Activated effector memory CD4-positive, alpha-beta T cell treated with Interleukin-2 at 50 U/mL for 16 hours (primary cell): ENCODE data around the gene WDR93.
"Not testable (repeated sequence)": the region's sequence is repeated elsewhere in the genome, so short reads cannot be mapped to it uniquely, and the experiment has no call there.

Experiments
- DNase-seq: peaks from one replicate; pipeline ENCODE4 v3.0.0-alpha.2; 2020

WDR93 gene

DNA sequence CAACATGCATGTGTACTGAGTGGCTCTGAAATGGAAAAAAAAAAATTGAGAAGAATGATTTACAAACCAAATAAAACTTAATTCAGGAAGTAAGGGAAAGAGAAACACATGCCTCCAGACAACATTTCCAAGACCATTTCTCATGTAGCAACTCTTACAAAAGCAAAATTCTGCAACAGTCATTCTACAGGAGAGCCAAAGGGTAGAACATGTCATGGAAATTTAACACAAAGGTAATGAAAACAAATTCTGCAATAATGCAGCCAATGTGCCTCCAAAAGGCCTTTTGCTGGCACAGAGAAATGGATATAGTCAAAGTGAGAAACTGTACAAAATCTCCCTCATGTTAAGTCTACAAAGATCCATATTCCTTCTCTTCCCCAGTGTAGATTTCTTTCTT is 4.1 kb upstream of the WDR93 start:
- no peak for DNase-seq

DNA sequence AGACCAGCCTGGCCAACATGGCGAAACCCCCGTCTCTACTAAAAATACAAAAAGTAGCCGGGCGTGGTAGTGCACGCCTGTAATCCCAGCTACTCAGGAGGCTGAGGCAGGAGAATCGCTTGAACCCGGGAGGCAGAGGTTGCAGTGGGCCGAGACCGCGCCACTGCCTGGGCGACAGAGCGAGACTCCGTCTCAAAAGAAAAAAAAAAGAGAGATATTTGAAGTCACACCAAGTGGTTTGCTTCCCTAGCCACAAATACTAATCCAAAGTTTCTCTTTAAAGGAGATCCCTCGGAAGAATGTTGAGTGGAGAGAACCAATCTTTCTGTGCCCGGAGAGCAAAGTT is 708 bp upstream of the WDR93 start:
- not testable (repeated sequence) for DNase-seq

DNA sequence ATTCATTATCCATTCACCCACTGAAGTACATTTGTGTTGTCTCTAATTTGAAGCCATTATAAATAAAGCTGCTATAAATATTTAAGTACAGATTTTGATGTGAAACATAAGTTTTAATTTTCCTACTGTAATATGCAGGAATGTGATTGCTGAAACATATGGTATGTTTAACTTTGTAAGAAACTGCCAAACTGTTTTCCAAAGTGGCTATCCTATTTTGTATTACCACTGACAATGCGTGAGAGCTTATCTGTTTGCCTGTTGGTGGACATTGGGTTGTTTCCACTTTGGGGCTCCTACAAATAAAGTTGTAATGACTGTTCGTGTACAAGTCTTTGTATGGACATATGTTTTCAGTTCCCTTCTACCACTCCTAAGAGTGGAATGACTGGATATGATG is 2.5 kb downstream of the WDR93 start:
- DNase-seq: no peak

DNA sequence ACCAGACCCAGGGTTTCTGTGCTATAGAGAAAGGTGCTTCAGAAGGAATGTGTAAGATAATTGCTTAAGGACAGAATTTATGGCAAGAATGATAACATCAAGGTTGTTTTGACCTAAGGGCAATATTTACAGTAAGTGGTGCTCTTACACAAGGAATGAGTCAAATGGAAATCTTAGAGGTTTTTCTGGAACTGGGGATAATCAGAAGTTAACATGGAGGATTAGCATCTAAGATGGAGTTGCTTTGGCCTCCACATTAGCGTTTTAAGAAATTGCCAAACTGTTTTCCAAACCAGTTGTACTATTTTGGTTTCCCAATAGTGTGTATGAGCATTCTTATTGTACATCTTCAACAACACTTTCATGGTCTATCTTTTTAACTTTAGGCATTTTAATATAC is 3.1 kb downstream of the WDR93 start:
- DNase-seq: no peak

DNA sequence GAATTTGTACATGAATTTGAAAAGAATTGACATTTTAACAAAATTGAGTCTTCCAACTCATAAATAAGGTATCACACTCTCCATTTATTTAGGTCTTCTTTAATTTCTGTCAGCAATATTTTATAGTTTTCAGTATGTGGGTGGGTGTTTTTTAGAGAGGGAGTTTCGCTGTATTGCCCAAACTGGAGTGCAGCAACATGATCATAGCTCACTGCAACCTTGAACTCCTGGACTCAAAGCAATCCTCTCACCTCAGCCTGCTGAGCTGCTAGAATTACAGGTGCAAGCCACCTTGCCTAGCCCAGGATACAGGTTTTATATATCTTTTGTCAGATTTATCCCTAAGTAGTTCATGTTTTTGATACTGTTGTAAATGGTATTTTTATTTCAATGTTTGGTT is 4.6 kb downstream of the WDR93 start:
- no peak for DNase-seq

DNA sequence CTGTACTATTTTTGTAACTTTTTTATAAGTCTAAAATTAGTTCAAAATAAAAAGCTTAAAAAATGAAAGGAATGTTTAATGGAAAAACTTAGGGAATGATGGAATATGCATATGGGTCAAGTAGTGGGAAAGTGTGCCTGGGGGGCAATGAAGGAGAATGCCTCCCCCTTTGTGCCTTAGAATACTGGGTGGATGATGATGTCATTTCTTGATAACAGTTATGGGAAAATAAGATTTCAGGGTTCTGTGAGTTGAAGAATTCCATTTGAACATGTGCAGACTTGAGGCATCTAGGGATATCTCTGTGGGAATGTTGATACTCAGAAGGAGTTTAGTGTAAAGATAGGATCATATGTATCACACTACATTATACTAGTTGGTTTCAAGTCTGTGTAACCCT is 13.8 kb downstream of the WDR93 start:
- DNase-seq: no peak

DNA sequence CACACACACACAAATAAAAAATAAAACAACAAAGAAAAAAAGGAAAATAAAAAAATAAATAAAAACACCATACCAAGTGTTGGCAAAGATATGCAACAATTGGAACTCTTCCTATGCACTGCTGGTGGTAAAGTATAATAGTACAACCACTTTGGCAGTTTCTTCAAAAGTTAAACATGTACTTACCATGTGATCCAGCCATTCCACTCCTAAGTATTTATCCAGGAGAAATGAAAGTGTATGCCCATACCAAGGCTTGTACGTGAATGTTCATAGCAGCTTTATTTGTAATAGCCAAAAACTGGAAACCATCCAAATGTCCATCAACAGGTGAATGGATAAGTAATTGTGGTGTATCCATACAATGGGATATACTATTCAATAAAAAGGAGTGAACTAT is 17.0 kb downstream of the WDR93 start:
- DNase-seq: no peak

DNA sequence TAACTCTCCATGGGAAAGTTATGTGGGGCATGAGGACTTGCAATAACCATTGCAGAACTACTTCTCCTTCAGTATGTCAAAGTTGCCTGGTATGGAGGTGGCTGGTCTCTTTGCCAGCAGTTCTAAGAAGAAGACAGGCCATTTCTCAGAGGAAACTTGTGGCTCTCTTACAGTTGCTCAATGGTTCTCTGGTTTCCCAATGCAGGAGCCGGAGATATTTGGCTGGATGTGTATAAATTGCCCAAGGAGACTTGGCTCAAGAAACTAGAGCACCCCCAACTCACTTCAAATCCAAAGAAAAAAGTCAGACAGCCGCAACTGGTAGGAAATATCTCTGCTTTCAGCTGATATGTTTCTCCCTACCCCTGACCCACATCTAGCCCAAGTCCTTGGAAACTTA is 24.2 kb downstream of the WDR93 start:
- no peak for DNase-seq

DNA sequence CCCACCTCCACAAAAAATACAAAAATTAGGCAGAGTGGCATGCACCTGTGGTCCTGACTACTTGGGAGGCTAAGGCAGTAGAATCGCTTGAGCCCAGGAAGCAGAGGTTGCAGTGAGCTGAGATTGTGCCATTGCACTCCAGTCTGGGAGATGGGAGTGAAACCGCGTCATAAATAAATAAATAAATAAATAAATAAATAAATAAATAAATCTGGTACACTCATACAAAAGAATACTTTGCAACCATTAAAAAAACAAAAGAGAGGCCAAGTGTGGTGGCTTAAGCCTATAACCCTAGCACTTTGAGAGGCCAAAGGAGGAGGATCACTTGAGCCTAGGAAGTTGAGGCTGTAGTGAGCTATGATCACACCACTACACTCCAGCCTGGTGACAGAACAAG is 32.4 kb downstream of the WDR93 start:
- DNase-seq: no peak

DNA sequence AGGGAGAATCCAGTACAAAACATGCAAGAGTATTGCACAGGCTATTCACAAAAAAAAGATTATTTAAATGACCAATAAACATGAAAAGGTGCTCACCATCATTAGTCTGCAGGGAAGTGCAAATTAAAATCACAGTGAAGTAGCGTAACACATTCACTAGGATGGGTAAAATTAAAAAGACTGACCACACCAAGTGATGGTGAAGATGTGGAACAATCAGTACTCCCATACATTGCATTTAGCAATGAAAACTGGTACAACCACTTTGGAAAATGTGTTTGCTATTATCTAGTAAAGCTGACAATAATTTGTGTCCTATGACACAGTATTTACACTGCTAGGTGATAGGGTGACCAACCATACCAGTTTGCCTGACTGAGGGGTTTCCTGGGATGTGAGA is 34.0 kb downstream of the WDR93 start:
- DNase-seq: no peak

DNA sequence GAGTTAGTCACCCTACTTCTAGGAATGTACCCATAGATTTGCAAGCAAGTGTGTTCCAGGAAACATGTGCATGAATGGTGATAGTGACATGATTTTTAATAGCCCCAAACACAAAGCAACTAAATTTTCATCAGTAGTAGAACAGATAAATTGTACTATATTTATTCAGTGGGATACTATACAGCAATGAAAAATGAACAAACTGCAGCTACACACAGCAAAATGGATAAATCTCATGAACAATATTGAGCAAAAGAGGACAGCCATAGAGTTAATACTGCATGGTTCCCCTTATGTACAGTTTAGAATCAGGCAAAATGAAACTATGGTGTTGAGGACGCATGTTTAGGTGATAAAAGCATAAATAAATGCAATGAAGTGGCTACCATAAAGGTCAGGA is 34.5 kb downstream of the WDR93 start:
- no peak for DNase-seq

DNA sequence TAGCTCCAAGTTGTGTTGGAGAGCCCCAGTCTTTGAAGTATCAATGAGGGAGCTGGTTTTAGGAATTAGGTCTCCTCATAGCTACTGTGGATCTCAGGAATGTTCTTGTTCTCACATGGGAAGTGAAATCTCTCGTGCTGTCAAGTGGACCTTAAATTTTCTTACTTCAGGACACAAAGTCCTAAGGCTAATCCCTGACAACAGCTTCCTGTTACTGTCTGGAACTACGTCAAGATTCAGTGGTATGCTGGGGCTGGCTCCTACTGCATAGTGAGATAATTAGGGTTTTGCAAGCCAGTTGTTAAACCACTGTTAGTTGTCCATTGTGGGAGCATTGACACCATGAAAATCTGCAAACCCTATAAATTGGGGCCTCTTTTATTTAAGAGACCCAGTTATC is 37.6 kb downstream of the WDR93 start:
- DNase-seq: no peak

DNA sequence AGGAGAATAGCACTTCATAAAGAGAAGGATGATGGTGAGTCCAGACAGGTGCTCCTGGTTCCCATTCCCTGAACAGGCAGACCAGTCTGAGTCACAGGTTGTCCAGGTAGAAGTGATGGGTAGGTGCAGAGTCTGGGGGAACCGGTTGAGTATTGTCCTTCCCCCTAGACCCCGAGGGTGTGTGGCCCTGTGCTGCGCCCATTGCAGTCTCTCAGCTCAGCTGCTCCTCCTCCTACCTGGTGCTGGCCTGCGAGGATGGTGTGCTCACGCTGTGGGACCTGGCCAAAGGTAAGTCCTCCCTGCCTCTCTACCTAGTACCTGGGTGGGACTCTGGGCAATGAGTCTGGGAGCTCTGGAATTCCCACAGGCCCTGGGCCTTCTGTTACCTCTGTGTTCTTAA is 40.7 kb downstream of the WDR93 start:
- DNase-seq: no peak

DNA sequence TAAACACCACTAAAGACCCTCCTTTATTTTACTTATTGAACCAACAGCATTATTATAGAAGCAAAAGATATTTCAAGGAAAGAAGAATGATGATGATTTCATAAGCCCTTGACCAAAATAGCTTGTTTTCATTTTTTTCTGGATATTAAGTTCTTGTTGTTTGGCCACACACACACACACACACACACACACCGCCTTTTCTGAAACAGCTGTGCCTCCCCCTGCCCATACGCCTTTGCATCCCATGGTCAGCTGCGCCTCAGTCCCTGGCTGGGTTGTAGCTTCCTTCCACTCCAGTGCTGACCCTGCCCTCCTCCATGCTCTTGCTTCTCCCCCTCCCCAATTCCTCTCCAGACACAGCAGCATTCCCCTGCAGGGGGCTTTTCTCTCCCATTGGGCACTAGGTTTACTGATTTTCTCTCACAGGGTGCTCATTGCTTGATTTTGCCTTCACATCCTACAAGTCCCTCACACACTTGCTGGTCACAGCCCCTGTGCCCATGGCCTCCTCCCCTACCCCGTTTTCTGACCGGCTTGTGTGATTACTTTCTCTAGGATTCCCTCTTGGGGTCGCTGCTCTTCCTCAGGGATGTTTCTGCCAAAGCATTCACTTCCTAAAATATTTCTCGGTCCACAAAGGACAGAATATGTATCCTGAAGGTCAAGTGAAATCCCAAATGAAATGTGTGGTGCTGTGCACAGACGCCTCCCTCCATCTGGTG is 42.0 kb downstream of the WDR93 start:
- DNase-seq: no peak

DNA sequence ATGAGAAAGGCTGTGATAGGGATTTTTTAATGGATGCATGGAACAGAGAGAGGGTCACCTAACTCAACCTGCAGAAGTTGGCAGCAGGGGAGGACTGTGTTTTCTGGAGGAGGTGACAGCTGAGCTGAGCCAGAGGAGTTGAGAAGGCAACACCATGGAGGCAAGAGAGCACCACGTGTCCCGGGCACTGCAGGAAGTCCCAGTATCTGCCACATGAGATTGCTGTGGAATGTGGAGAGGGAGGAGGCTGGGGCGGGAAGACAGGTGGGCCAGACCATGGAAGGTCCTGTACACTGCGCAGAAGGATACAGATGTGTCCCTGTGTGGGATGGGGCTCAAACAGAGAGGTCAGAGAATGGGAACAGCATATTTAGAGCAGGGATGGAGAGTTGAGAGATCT is 45.2 kb downstream of the WDR93 start:
- no peak for DNase-seq

DNA sequence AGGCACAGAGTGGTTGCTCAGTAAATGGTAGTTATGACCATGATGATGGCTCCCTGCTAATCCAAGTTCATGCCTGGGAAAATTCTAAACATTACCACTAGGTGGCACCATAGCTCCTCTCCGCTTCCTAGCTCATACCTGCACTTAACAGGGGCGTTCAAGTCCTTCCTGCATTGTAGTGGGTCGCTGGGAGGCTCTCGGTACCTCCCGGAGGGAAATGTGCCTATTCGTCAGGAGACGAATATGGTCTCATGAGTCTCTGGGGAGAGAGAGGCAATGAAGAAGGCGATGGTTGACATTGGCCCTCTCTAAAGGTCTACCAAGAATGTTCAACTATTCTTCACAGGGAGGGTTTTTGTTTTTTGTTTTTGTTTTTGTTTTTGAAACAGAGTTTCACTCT is 49.5 kb downstream of the WDR93 start:
- DNase-seq: peak; percentile 22

DNA sequence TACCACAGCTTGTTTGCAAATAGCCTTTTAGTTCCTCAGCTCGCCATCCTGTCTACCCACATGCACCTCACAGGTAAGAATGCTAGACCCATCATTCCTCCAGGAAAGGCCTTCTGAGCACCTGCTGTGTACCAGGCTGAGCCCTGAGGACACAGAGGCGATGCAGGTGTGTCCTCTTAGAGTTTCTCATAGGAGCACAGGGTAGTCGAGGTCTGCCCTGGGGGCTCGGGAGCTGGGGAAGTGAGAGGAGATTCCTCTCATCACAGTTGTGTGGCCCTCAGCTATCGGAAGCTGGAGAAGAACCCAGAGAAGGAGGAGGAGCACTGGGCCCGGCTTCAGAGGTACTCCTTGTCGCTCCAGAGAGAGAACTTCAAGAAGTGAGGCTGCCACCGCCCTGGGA is 52.4 kb downstream of the WDR93 start:
- DNase-seq: no peak

DNA sequence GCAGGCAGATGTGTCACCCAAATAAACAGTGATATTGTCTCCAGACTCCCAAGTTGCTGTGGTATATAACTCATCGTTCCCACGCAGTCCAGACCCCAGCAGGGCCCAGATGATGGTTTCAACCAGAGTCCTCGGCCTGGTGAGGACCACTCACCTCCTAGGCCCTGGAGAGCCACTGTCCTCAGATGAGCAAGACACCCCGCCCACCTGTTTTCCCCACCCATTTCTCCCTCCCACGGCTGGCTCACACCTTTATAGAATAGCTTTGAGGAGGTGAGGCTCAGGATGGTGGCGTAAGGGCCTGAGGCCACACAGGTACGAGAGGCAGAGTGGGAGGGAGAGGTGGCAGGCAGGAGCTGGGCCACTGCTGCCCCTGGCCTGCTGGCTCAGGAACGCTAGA is 53.0 kb downstream of the WDR93 start:
- DNase-seq: no peak

DNA sequence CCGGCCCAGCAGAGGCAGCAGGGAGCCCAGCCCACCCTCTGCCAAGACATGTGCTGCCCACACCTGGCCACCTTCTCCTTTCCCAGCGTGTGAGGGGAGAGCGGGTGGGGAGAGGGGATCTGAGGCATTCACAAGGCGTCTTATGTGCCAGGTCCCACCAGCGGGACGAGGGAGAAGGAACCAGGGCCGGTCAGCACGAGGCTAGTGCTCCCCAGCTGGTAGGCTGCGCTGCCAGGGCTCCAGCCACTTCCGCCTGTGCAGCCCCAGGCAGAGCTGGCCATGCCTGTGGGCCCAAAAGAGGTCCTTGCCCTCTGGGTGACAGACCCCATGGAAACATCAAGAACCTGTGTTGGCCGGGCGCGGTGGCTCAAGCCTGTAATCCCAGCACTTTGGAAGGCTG is 54.5 kb downstream of the WDR93 start:
- DNase-seq: no peak

DNA sequence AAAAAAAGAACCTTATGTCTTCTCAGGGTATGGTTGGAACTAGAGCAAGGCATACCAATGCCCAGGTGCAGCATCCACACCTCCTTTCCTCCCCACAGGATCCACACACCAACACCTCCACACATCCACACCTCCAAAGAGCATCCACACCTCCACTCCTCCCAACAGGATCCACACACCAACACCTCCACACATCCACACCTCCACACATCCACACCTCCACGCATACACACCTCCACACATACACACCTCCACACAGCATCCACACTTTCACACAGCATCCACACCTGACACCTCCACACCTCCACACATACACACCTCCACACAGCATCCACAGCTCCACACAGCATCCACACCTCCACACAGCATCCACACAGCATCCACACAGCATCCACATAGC is 55.2 kb downstream of the WDR93 start:
- no peak for DNase-seq

DNA sequence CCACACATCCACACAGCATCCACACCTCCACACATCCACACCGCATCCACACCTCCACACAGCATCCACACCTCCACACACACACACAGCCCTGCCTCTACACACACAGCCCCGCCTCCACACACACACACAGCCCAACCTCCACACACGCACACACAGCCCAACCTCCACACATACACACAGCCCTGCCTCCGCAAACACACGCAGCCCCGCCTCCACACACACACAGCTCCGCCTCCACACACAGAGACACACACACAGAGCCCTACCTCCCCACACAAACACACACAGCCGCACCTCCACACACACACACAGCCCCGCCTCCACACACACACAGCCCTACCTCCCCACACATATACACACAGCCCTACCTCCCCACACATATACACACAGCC is 55.8 kb downstream of the WDR93 start:
- DNase-seq: no peak

DNA sequence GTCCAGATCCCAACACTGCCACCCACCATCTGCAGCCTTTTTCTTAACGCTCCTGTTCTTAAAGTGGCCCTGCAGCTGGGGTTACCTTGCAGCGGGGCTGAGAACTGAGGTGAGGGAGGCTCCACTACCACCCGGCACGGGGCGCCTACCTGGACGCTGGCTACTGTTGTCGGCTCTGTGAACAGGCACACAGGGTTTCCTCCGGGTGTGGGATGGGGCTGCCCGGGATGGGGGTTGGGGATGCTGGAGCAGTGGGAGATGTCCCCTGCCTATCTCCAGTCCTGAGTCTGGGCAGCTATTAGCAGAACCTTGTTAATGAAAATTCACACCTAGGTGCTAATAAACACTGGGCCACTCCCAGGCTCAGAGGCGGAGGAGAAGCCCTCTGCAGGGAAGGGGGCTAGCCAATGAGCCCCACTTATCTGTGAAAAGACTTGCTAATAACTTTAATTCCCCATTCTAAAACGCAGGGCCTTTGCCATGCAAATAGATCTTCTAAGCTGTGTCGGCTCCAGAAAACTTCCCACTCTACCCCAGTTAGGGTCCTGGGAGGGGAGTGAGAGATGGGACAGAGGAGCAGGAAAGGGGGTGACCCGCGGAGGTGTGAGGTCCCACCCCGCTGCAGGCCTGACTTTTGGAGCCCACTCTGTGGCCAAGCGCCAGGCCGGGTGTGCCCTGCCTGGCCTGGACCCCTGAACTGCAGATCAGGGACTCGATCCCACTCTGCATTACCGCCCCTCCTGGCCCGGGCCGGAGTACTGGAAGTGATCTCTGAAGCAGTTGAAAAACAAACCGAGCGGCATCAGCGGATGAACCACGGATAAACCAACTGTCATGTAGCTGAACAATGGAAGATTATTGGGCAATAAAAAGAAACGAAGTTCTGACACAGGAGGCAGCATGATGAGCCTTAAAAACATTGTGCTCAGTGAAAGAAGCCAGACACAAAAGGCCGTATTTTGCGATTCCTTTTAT is 57.4 kb downstream of the WDR93 start:
- DNase-seq: no peak

DNA sequence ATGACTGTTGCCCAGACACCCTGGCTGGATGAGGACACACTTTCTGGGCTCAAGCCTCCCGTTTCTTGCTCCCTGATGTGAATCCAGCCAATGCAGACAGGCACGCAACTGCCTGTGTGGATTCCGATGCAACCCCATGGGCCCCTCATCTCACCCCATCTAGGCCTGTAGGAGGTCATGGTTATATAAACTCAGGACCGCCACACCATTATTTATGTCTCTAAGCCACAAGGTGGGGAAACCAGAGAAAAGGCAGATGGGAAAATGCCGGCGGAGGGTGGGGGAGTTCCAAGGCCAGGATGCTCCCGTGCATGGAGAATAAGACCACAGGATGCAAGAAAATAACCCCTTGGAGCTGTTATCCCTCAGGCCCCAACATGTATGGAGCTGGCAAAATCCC is 58.4 kb downstream of the WDR93 start:
- DNase-seq: no peak

DNA sequence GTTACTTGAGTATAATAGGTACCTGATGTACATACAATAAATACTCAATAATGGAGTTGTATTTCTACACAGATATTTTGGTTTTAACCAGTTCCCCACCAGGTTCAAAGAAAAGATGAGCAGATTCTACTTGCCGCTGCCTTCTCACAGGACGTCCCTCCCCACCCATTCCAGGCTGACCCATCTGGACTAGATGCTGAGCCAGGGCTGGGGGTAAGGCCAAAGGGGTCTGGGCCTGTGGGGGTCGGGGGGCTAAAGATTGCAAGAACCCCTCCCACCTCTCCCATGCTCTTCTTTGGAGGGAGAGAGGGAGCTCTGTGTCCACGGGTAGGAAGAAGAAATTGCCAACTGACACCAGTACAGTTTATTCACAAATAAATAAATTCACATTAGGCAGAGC is 58.9 kb downstream of the WDR93 start:
- DNase-seq: no peak
